ENCODE results near the gene RGS9.

Gene RGS9

GRCh38 chr17:65265276-65265675 lies 128.1 kb downstream of the RGS9 start:
- no peak for DNase-seq

GRCh38 chr17:65268832-65269231 lies 131.7 kb downstream of the RGS9 start:
- DNase-seq: no peak

GRCh38 chr17:65270499-65271253 lies 133.5 kb downstream of the RGS9 start:
- DNase-seq: no peak

DNA sequence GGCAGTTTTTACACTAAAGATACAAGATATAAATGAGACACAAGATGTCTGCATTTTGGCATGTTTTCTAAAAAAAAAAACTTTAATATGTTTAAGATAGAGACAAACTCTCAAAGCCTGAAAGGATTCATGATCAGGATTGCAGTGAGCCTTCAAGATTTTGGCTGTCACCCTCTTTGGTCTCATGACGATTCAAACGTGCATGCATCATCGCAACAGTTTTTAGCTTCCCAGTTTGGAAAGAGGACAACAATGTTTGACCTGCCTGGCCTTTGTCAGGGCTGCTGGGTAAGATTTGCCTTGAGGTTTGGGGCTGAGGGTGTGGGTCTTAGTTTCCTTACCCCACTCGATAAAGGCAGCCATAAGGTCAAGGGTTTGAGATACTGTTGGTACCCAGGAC lies 134.1 kb downstream of the RGS9 start:
- DNase-seq: no peak
